H54 (cell line): ENCODE measurements around the gene ACBD6.
A peak's percentile ranks its signal among the peaks of the same experiment; 100 is the strongest.

Source experiments
- DNase-seq: peaks from one replicate; pipeline ENCODE4 v3.0.0; 2011; ENCODE audit warnings: low spot score, mixed read lengths; ENCODE audit not compliant: insufficient read length
- FAIRE-seq: peaks from 3 replicates; lab custom pipeline; 2011; peaks lifted over from hg19 to GRCh38; lab: Jason Lieb, UNC
- POLR2A ChIP-seq: IDR thresholded peaks from 2 replicates; pipeline ENCODE4 v1.6.1; 2011; ENCODE audit warnings: low read depth, mild to moderate bottlenecking, low read length

The ACBD6 gene

DNA sequence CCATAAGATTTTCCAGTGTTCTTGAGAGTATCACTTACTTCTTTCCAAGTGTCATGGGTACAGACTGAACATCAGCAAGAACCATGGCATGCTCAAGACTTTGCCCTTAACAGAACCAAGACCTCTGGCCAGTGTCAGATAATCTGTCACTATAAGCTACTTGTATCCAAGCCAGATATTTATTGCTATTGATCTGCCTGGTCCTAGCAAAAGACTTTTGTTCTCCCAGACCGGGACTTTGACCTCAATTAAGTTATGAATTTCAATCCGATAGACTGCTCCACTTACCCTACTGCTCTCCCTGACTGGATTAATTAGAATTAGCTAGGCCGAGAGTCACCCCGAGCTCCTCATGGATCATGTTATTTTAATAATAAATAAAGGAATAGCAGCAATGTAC, 129.6 kb downstream of the ACBD6 start:
- DNase-seq: no peak
- FAIRE-seq: no peak
- TF ChIP-seq POLR2A: no peak

DNA sequence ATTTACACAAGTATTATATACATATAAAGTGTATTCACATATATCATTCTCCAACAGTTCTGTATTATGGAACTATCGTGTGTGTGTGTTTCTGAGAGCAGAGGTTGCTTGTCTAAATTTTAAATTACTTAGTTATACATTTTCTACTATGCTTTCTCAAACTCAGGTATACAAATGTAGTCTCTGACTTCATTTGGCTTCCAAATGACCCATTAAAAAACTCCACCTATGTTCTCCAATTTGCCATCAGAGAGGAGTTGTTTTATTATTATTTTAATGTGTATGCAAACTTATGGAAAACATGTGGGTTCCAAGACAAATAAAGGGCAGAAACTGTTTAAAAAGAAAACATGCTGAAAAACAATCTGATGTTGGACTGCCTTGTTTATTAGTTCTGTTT, 131.8 kb downstream of the ACBD6 start:
- no peak for TF ChIP-seq POLR2A
- no peak for FAIRE-seq
- no peak for DNase-seq

DNA sequence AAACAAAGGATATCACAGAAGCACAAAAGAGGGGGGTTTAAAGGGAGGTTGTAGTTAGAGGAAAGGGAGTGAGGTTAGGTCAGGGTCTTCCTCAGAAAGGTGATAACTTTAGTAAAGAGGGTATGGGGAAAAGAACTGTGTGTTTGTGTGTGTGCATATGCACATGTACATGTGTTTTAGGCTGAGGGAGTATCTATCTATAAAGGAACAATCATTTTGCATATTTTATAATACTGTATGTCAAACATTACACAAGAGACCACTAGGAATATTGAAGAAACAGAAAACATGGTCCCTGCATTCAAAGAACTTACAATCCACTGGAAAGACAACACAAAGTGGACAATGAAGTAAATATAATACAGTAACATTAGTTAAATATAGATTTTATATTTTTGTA, 132.2 kb downstream of the ACBD6 start:
- no peak for TF ChIP-seq POLR2A
- FAIRE-seq (no peak), DNase-seq (no peak)

DNA sequence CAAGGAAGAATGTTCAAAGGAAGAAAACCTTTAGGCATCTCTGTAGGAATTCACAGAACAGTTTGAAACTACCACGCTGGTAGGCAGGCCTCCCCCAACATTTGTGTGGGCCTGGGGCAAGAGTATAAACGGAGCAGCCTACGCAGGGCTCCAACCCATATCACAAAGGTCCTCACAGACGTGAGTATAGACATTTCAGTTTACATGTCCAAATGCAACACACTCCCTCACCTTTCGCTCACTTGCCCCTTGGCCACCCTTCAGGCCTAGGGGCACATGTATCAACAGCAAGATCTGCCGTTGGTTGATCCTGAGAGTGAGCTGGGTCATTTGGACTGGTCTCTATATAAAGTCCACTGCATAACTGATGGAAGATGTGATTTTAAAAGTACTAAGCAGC, 133.3 kb downstream of the ACBD6 start:
- no peak for TF ChIP-seq POLR2A
- DNase-seq: no peak

DNA sequence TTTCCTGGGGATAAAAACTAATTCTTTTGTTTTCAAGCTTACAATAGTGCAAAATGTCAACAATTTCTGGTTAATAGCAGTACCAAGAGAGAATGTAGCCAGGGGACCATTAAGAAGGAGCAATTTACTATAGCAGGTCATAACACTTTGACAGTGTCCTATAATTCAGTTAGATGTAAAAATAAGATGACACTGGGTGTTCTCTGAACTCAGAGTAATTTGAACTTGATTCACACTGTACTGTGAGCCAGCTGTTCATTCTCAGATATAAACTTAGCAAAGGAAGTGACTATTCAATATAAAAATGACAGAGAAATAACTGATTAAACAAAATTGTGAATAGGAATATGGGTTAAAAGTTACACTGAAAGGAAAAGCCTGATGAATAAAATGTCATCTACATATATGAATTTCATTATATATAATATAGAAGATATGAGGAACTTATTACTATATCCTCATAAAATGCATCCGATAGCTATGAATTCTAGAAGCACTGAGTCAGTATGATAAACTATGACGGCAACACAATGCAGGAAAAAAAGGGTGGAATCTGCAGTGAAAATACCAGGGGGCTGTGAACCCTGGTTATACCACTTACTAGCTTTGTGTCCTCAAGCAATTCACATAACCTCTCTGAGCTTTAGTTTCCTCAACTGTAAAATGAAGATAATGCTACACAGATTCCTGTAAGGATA, 135.9 kb downstream of the ACBD6 start:
- no peak for FAIRE-seq
- TF ChIP-seq POLR2A: no peak
- DNase-seq: no peak

More for the DNA sequence above, 133.3 kb downstream of the ACBD6 start:
- FAIRE-seq: no peak

DNA sequence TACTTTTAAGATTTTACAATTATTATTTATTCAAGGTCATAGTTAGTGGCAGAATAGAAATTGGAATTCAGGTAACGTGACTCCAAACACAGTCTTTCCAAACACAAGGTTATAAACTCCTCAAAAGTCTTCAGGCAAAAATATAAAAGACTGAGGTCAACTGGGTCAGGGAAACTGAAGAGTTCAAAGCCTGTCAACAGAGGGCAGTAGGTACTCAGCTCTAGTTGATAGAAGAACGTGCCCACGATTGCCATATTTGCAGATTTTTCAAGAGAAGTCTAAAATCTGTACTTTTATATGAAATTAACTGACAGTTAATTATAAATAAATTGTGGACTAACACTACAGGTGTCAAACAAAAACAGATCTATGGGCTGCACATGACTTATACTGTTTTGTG, 137.3 kb downstream of the ACBD6 start:
- peak; percentile 57 for FAIRE-seq
- no peak for DNase-seq
- TF ChIP-seq POLR2A: no peak

DNA sequence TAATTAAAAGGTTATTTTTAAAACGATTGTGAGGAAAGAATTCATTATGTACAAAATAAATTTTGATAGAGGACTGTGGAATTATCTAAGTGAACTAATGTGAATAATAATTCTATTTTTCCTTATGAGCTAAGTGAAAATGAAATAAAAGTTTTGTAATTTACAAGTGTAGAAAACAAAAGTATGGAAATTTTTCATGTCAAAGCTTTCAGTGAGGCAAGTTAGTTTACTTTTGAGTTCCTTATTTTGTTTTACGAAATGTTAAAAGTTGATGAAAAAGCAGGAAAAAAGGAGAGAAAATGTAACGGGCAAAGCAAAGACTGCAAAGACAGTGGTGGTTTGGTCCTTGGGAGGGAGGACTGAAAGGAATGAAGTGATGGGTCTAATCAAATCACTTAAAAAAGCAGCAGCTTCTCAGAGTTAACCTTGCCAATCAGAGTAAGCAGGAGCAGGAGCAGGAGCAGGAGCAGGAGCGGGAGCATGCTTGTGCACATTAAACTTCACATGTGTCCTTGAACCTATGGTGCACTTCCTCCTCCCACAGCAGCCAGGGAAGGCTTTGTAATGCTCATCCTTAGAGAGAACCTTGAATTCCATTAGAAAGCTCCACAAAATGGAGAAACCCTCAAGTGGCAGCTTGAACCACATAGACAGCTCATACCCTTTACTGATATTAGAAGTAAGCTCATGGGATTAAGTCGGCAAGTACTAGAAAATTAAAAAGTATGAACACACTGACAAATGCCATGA, 139.0 kb downstream of the ACBD6 start:
- no peak for DNase-seq
- no peak for TF ChIP-seq POLR2A
- no peak for FAIRE-seq

DNA sequence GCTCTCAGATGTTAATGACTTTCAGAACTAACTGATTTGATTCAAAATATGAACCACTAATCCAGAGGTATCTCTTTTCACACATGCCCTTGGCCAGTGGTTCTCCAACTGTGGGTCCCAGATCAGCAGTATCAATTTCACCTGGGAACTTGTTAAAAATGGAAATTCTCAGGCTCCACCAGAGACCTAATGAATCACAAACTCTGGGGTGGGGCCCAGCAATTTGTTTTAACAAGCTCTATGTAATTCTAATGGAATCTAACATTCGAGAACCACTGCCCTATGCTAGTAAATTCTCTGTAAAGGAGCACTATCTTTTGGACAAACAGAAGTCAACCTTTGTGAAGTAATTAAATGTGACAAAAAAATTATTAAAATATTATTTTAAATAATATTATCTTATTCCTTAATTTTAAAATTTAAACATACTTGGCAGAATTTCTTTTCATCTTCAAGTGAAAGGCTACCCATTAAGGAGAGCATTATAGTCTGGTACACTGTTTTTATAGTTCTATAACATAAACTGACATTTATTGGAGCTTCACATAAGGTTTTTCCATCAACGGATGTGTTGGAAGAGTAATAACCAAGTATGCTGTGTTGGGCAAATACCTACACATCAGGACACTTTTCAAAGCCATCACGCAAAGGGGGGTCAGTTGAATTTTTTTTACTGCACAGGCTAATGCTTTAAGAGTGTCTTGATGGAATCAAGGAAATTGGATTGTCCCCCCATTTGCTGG, 141.9 kb downstream of the ACBD6 start:
- FAIRE-seq (peak; percentile 52), DNase-seq (no peak)
- no peak for TF ChIP-seq POLR2A

DNA sequence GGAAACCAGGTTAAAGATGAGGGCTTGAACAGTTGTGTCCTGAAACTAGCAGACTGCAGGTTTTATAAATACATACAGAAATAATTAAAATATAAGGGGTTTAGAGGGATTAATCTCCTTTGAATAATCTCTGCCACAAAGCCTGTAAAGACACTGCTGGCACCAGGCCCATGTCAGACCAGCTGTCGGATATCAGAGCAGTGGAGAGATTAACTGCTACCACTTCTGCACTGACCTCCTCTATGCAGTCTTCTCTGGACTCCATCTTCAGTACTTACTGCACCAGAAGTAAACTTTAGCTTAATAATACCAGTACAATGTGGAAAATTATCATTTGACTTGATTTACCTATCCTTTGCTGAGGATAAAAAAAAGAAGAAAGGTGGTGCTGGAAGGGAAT, 143.7 kb downstream of the ACBD6 start:
- DNase-seq (no peak), FAIRE-seq (no peak)
- TF ChIP-seq POLR2A: no peak

DNA sequence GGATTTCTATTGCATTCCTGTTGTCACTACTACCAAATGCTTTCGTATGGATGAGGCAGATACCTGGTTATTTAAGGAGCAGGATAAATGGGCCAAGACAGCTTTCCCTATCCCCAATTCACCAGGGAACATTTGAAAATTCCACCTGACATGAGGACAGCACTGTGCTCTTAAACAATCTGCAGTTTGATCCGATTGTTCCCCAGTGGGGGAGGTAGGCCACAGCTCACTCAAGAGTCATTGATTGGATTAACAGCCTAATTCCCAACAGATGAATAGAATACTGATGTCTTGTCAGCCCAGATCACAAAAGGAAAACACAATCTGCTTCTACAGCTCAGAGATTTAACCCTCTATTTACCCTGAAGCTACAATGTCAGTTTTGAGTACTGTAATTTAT, 148.4 kb downstream of the ACBD6 start:
- no peak for DNase-seq
- FAIRE-seq: no peak
- TF ChIP-seq POLR2A: no peak

DNA sequence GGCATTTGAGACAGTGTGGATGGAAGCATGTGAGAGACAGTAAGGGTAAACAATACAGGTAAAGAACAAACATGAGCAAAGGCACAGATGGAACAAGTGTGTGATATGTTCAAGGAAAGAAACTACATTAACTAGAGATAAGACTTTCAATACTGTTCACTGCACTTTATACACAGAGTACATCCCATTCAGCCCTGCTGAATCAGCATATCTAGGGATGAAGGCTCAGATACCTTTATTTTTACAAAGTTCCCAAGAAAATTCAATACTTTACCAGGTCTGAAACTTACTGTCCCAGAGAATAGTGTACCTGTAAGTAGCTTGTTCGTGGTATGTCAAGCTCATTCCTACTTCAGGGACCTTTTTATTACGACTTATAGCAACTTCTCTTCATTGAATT, 149.8 kb downstream of the ACBD6 start:
- no peak for DNase-seq
- TF ChIP-seq POLR2A: no peak
- no peak for FAIRE-seq

DNA sequence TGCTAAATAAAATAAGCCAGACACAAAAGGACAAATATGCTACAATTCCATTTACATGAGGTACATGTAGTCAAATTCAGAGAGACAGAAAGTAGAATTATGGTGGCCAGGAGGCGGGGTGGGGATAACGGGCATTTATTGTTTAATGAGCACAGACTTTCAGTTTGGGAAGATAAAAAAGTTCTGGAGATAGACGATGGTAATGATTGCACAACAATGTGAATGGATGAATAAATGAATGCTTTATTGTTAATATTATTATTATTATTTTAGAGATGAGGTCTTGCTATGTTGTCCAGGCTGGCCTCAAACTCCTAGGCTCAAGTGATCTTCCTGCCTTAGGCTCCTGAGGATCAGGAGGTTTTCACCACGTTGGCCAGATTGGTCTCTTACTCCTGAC, 150.4 kb downstream of the ACBD6 start:
- no peak for TF ChIP-seq POLR2A
- DNase-seq: no peak
- no peak for FAIRE-seq

DNA sequence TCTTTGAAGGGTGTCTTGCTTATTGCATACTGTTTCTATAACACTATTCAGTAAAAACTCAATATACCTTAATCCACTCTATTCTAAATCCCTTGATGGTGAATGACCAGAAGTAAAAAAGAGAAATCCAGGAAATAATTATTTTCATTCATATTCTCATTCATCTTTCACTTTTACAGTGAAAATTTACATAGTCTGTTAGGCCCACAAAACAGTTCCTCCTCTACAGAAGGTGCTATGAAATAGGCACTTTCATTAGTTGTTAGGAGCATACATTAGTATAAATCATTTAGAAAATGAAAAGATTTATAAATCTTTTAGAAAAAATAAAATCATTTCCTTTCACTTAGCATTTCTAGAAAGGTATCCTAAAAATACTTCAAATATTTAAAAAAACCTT, 157.2 kb downstream of the ACBD6 start:
- DNase-seq (no peak), FAIRE-seq (no peak)
- no peak for TF ChIP-seq POLR2A
